ENCODE results near the gene SLC6A17.
A peak's percentile ranks its signal among the peaks of the same experiment; 100 is the strongest.

The SLC6A17 gene

GRCh38 chr1:110205156-110205555 is 54.9 kb downstream of the SLC6A17 start:
- no peak for DNase-seq (ENCODE audit: low spot score)

DNA sequence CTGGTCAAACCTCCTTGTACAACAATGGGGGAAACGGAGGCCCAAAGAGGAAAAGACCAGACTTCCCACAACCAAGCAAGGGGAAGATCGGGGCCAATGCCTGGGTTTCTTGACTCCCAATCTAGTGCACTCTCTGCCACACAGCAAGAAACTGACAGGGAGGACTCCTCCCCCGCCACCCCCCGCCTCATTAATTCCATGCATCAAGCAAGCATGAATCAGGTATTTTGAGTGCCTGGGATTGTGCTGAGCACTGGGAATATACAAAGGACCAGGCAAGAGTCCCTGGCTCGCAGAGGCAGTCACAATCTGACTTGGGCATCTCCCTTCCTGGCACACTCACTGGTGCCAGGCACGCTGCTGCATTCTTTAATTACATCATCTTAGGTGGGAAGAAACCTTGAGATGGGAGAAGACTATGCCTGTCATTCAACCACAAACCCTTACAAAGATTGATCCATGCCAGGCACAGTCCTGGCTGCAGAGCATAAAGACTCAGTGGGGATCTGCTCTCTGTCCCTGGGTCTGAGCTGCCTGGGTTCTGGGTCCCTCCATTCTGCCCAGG is 55.4 kb downstream of the SLC6A17 start:
- no peak for DNase-seq (ENCODE audit: low spot score)

DNA sequence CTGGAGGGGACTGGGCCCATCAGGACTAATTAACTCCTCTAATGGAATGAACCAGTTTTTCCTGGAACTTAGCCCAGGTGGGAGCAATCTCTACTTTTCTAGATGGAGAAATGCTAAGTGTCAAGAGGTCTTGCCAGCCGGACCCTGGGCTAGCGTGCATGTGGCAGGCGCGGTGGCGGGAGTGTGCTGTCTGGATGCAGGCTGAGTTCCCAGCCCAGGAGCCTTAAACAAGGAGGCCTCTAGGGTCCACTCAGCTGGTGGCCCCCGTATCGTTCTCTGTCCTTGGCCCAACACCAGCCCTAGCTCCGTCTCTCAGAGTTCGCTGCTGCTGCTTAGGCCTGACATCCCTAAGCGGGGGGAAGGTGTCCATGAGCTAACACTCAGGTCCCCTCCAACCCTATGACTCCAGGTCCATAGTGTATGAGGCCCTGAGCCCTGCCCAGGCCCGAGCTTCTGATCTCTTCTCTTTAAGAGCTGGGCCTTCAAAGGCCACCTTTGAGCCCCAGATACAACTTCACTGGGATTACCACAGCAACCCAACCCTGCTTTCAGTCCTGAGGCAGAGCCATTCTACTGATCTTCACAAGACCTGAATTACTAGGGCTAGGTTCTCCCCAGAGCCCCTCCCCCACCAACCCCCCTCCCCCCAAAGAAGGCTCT is 56.1 kb downstream of the SLC6A17 start:
- DNase-seq (ENCODE audit: low spot score), result no peak

DNA sequence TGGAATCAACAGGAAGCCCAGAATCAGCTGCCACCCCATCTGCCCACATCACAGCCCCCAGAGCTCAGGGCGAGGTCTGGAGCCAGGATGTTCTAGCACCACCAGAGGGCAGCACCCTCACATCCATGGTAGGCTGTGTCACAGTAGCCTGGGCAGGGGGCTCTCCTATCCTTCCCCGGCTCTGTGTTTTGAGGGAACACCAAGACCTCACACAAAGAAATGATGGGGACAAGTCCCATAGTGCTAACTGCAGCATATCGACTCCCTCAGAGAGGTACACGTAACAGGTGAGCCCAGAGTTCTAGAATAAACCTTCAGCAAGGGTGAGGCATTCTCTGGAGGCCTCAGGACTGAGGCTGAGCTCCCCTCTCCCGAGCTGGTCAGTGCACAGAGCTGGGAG is 57.5 kb downstream of the SLC6A17 start:
- DNase-seq (ENCODE audit: low spot score), result peak; percentile 77

DNA sequence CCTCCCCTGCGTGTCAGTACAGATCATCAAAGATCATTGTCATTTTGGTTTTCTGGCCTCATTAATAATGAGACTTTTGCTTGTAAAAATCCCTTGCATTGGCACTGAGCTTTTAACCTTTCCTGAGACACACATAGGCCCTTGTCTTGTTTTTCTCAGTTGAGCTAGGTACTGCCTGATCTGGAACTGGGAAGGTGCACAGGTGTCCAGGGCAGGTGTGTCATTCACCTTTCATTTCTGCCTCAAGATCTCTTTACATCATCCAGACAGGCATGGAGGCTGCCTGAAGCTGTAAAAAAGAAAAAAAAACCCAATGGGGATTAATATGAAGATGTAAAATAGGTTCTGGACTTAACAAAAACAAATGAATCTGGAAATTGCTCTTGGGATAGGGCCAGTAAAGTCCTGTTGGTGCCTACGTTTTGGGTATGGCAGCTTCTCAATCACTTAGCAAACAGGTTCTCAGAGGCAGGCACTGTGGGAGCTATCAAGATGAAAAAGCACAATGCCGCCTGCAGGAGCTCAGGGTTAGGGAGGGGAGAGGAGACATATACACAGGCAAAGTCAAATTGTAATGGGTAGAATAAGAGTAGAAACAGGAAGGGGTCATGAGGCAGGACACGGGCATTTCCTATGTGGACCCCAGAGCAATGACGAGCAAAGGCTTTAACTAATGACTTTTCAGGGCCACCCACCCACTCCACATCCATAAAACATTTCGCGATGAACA is 58.8 kb downstream of the SLC6A17 start:
- DNase-seq (ENCODE audit: low spot score), result no peak

DNA sequence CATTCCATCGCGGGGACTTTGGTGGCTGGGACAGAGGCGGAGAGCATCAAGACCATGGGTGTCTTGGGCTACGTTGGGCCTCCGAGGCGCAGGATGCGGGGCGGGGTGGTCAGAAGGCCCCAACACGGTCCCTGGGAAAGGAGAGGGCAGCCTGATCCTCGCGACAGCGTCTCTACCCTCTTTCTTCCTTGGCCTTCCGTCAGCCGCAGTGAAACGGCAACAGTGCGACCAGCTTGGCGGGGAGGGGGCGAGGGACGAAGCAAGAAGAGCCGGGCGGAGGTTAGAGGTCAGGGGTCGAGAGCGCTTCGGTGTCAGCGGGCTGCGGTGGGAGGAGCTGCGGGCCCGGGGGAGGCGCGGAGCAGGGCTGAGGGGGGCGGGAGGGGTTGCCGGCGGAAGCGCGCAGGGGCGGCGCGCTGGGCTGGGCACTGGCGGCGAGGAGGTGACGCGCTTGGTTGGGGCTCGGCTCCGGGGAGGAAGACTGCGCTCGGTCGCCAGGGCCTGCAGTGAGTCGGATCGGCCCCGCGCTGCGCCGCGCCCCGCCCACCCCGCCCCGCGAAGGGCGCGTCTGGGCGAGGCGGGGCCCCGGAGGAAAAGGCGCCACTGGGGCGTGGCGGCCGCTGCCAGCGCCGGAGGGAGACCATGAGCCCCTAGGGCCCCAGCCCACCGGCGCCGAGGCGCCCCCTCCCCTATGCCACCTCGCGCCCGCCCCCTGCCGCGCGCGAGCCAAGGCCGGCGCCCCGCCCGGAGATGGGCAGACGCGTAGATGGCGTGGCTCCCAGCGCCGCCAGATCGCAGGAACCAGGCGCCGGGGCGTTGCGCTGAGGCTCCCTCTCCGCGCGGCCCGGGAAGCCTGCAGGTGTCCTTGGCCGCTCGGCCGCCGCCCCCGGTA is 59.7 kb downstream of the SLC6A17 start, which contains the start of gene KCNC4:
TSS of gene KCNC4 (plus strand) at position 600 of the 889 bp plus-strand sequence. CDS start 1,186 bp downstream, outside the sequence.
- DNase-seq (ENCODE audit: low spot score), result peak; percentile 94

DNA sequence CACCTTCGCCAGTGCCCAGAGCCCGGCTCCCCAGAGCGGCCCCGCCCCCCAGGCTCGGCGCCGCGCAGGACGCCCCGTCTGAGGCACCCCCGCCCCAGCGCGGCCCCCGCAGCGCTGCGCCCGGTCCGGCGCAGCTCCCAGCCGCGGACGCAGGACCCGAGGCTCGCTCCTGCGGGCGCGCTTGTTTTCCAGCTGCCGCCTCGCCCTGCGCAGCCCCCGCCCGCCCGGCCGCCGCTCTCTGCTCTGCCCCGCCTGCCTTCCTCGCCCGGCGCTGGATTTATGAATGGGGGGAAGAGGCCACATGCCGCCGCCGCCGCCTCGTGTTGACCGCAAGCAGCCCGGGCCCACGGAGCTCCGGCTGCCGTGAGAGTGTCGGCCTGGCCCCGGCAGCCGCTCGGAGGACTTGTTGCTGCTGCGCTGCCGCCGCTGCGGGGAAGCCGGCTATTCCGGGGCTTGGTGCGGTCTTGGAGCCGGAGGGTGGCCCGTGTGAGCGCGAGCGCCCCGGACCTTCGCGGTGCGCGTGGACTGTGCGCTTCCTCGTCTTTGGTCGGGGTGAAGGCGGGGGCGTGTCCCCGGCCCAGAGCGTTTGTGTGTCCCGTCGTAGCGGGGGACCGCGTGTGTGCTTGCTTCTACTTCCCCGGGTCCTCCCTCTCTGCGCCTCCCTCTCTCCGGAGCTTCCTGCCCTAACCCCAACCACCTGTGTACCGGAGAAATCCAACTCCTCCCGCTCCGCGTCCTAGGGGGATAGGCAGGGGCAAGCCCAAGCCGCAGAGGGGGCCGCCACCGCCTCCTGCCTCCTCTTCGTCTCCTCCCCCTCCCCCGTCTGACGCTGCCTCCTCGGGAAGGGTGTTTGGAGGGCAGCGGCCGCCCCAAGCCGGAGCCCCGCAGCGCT is 60.6 kb downstream of the SLC6A17 start:
- DNase-seq (ENCODE audit: low spot score), result peak; percentile 51

DNA sequence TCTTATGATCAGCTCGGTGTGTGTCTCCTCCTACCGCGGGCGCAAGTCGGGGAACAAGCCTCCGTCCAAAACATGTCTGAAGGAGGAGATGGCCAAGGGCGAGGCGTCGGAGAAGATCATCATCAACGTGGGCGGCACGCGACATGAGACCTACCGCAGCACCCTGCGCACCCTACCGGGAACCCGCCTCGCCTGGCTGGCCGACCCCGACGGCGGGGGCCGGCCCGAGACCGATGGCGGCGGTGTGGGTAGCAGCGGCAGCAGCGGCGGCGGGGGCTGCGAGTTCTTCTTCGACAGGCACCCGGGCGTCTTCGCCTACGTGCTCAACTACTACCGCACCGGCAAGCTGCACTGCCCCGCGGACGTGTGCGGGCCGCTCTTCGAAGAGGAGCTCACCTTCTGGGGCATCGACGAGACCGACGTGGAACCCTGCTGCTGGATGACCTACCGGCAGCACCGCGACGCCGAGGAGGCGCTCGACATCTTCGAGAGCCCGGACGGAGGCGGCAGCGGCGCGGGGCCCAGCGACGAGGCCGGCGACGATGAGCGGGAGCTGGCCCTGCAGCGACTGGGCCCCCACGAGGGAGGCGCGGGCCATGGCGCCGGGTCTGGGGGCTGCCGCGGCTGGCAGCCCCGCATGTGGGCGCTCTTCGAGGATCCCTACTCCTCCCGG is 61.3 kb downstream of the SLC6A17 start:
- DNase-seq (ENCODE audit: low spot score), result no peak

- DNase-seq (ENCODE audit: low spot score), result no peak
Measured at GRCh38 chr1:110212169-110213142, 62.2 kb downstream of the SLC6A17 start.

GRCh38 chr1:110213143-110213540 is 62.8 kb downstream of the SLC6A17 start:
- no peak for DNase-seq (ENCODE audit: low spot score)

DNA sequence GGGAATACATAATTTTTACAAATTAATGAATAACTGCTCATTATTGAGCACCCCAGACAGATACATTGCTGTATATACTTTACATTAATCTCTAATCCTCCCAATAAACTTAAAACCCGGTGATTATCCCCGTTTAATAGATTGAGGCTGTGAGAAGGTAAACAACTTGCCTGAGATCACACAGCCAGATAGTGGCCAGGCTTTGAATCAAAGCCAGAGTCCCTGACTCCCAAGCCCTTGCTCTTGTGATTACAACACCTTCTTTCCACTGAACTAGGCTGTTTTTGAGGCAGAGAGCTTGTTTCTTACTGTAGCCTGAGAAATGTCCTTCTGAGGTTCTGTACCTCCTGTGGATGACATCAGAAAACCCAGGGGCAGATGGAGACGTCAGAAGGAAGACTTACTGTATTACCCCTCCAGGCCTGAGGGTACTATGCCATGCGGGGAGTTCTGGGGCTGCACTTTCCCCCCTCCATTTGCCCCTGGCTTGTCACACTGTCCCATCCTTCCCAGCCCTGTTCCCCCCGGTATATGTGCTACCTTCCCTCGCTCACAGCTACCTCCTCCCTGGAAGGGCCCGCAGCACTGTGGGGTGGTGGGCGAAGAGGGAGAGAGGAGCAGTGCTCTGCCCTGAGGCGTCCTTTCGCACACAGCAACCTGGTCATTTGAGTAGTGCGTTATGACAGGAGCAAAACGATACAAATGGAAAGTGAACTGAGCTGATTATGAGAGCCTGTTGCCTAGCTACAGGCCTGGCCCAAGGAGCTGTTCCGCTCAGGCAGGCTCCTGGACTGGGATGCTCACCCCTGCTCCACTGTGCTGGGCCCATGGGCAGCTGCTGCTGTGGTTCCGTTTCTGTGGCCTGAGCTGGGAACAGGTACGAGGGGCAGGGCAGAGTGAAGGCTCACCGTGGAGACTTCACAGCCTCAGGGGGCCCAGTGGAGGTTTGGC is 64.4 kb downstream of the SLC6A17 start:
- no peak for DNase-seq (ENCODE audit: low spot score)

GRCh38 chr1:110215621-110216515 is 65.6 kb downstream of the SLC6A17 start:
- no peak for DNase-seq (ENCODE audit: low spot score)

DNA sequence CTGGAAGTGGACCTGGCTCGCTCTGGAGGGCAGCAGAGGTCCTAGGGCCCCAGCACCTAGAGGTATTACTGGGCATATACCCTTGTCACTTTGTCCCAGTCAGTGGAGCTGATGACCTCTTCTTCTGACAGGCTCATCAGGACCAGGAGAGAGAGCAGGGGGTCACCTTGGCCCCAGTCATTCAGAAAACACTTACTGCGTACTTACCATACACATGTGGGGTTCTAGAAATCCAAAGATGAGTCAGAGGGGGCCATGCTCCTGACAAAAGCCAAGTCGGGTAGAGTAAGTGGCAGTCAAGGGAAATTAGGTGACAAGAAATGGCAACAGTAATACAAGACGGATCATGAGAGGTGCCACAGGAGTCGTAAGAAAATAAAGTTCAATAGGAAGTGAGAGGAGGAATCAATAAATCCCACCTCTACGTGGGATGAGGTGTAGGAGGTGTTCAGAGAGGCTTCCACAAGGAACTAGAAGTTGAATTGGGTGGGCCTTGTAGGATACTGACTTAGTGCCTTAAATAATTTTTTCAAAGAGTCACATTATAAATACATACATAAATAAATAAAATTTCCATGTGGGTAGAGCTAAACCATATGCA is 66.7 kb downstream of the SLC6A17 start:
- no peak for DNase-seq (ENCODE audit: low spot score)

- DNase-seq (ENCODE audit: low spot score), result no peak
Measured at GRCh38 chr1:110218137-110218536, 67.8 kb downstream of the SLC6A17 start.

DNA sequence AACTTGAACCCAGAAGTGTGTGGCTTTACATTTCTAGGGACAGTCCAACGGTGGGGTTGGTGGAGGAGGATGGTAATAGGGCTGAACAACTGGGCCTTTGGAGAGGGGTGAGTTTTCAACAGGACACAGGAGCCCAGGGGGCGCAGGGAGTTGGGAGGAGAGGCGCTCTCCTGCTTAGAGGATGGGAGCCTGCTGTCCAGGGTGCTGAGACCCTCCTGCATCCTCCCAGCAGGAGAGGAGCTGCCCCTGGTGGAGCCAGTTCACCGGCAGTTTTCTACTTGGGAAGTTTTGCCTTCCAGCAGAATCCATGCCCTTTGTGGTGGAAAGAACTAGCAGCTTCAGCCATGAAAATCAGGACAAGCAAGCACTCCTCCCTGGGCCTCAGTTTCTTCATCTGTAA is 68.4 kb downstream of the SLC6A17 start:
- no peak for DNase-seq (ENCODE audit: low spot score)

- DNase-seq (ENCODE audit: low spot score), result no peak
Measured at GRCh38 chr1:110220324-110220723, 70.0 kb downstream of the SLC6A17 start.

DNA sequence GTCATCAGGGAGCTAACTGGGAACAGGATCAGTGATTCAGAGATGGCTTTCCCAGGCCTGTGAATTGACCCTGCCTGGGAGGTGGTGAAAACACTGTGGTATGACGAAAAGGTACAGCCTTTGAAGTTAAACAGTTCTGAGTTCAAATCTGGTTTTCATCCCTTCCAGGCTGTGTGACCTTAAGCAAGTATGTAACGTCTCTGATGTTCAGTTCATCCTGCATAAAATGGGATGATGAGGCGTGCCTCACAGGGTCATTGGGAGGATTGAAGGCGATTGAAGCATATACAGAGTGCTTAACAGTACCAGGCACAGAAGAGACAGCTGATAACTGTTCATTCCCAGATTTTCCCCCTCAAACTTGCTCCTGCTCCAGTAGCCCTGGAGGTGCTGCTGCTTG is 70.8 kb downstream of the SLC6A17 start:
- DNase-seq (ENCODE audit: low spot score), result no peak

All from CD4-positive, alpha-beta T cell treated with Interleukin-2 at 100 ng/mL for 4 hours (primary cell).